Prostate gland (tissue), 1 donor: ENCODE data around the gene ULBP3.

Experiments
- POLR2A ChIP-seq: fragments of 450-650 bp; IDR thresholded peaks from one replicate; pipeline ENCODE4 v1.6.1; 2016; ENCODE audit warnings: antibody characterized with exemption, mild to moderate bottlenecking
- POLR2AphosphoS5 ChIP-seq: sonication (generic); formaldehyde crosslinking; IDR thresholded peaks from one replicate; pipeline ENCODE4 v1.6.1; 2017; ENCODE audit warnings: antibody characterized with exemption

DNA sequence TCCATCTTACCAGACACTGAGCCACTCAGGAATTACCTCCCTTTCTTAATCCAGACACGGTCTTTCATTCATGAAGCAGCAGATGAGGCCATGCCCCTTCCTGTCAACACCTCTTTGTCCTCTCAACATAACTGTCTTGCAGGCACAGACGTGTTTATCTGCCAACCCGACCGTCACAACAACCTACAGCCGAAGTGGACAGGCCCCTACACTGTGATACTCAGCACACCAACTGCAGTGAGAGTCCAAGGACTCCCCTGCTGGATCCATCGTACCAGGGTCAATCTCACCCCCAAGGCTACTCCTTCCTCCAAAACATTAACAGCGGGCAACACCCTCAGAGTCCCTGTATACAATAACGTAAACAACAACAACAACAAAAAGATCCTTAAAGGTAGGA is 30.6 kb upstream of the ULBP3 start:
- TF ChIP-seq POLR2A (no peak), POLR2AphosphoS5 (no peak)
